Measurements from ENCODE around the gene MPV17L.

- TF ChIP-seq ZFP3 (CRISPR knock-in tag; IDR thresholded peaks at IDR 0.05): no peak
- TF ChIP-seq ESRRG (CRISPR knock-in tag; IDR thresholded peaks at IDR 0.05): no peak
- TF ChIP-seq GLIS3 (CRISPR knock-in tag; IDR thresholded peaks at IDR 0.05): no peak
- TF ChIP-seq PPARA (CRISPR knock-in tag; IDR thresholded peaks at IDR 0.05; ENCODE audit: borderline replicate concordance): no peak
- no peak for TF ChIP-seq RARB (CRISPR knock-in tag; IDR thresholded peaks at IDR 0.05)
- no peak for TF ChIP-seq TSHZ2 (CRISPR knock-in tag; IDR thresholded peaks at IDR 0.05)
- TF ChIP-seq PATZ1 (CRISPR knock-in tag; IDR thresholded peaks at IDR 0.05; ENCODE audit: borderline replicate concordance): no peak
- TF ChIP-seq CSRNP3 (CRISPR knock-in tag; IDR thresholded peaks at IDR 0.05): no peak
- no peak for TF ChIP-seq ZFP30 (CRISPR knock-in tag; IDR thresholded peaks at IDR 0.05)
Observed at GRCh38 chr16:15452246-15452855, 56.8 kb downstream of the MPV17L start.

Data from SK-N-SH treated with all-trans-retinoic acid at 6 μM for 48 hours (cell line).